ENCODE results near the gene KPNB1.

Gene KPNB1

DNA sequence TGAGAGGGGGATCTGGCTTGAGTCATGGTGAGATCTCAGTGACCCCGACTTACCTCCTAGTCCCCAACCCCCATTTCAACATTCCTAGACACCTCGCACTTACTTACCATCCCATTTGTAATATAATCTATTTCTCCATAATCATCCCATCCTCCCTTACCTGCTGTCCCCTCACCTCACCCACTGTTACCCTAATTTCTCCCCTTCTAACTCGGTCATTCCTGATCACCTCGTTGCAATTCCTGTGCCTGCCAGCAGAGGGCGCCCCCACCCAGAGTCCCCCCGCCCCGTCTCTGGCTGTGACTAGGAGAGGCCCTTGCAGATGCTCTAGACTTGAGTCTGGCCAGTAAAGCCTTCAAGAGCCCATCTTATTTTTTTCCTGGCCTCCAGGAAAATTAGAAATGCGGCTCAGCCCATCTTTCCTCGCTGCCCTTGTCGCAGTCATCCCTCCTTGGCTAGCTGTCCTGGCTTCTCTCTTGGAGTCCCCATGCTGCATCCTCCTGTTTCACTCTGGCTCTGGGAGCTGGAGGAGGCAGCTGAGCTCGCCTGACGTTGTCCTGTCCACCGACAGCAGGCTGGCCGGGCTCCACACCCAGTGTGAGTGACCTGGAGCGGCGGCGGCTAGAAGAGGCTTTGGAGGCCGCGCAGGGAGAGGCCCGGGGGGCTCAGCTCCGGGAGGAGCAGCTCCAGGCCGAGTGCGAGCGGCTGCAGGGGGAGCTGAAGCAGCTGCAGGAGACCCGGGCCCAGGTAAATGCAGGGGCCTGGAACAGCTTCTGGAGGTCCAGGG is 49.2 kb downstream of the KPNB1 start:
- DNase-seq = peak; percentile 50

DNA sequence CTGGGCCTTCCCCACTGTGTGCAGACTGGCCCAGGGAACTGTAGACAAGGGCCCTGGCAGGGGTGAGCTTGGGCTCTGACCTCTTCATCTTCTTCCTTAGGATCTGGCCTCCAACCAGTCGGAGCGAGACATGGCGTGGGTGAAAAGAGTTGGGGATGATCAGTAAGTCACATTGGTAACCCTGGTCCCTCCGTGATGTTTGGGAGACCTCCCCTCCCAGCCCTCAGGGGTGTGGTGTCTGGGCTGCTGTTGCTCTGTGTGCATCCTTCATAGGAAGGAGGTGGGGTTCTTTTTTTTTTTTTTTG is 49.8 kb downstream of the KPNB1 start:
- no peak for DNase-seq

DNA sequence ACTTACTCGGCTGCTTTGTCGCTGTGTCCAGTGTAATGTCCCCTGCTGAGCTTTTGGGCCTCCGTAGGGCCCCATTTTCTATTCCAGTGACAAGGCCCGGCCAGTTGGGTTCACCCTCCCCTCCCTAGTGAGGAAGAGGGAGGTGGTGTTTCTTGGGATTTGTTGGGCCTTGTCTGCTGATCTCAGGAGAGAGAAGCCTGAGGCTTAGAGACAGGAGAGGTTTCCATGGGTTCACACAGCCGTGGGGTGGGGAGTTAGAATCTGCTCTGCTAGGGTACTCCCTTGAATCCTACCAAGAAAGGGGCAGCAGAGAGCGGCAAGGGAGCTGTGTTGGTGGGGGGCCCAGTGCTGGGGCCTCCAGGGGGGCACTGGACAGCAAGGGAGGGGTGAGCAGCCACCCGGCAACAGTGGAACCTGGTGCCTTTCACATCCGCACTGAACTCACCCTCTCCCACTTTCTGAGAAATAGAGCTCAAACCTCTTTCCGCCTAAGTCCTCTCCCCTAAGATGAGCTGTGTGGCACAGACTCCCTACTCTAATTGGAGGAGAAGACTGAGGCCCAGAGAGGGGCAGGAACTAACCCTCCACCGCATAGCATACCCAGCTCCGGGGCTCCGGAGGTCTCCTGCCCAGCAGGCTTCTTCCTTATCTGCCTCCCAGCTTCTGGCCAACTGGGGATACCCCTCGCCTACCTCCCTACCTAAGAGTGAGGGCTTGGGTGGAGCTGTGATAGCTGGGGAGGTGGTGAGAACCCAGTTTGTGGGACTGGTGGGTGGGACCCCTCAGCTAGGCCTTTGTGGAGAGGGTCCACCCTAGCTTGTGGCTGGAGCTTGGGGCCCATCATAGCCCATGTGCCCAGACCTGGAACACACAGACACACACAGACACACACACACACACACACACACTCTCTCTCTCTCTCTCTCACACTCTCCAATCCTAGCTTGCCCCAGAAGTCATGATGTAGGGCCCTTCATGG is 51.0 kb downstream of the KPNB1 start:
- no peak for DNase-seq

DNA sequence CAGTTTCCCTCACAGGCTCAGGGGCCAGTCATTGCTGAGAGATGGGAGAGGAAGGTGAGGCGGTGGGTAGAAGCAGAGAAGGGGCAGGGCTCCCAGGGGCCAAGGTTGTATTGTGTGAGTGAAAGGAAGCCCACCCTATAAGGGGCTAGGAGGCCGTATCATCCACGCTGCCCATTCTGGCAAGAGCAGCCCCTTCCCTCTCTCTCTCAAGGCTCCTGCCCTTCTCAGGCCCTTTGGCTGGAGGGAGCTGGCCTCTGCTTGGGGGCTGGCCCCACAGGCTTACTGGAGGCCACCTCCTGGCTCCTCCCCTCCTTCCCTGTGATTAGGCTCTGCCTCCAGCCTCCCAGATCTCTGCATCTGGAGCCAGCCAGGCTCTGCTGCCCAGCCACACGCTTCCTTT is 51.9 kb downstream of the KPNB1 start:
- no peak for DNase-seq

- no peak for DNase-seq
Measured at GRCh38 chr17:47702391-47702995, 52.8 kb downstream of the KPNB1 start.

- DNase-seq = no peak
Measured at GRCh38 chr17:47703191-47703591, 53.5 kb downstream of the KPNB1 start.

- DNase-seq = no peak
Measured at GRCh38 chr17:47703671-47704070, 54.0 kb downstream of the KPNB1 start.

GRCh38 chr17:47704116-47704515 is 54.4 kb downstream of the KPNB1 start:
- no peak for DNase-seq

- no peak for DNase-seq
Measured at GRCh38 chr17:47704736-47705135, 55.0 kb downstream of the KPNB1 start.

DNA sequence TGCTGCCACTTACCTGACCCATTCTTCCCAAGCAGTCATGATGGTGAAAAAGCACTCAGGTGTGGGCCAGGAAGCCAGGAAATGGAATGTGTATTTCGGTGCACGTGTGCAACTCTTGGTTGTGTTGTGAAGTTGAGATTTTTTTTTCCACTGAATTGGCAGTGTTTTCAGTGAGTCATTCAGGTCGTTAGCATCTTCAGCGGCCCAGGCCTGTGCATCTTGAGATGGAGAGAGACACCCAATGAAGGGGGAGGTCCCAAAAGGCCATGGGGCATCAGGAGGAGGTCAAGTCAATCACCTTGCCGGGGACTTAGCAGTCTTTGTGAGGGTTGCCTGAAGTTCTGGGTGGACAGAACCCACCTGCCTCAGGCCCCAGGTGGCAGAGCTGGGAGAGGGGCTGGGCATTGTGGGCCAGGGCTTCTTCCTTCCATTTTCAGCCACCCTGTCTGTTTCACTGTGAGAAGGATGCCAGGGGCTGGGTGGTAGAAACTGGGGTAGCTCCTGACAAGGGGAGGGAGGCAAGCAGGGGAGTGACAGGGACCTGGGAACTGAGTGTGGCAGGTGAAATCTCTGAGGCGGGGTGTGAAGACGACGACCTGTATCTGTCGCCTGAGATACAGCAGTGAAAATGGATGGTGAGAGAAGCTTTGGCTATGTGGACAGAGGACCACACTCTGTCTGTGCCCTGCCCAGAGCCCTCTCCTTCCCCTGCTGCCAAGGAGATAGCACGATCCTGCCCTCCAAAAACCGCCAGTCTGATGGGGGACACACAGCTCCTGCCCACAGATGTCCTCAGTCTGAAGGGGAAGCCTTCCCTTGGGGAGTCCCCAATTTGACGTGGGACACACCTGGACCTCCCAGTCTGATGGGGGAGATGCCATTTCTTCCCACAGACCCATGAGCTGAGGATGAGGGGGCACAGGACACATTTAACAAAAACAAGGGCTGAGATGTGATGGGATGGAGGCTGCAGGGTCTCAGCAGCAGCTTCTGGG is 56.1 kb downstream of the KPNB1 start:
- DNase-seq = no peak

- no peak for DNase-seq
Measured at GRCh38 chr17:47707056-47707804, 57.5 kb downstream of the KPNB1 start.

DNA sequence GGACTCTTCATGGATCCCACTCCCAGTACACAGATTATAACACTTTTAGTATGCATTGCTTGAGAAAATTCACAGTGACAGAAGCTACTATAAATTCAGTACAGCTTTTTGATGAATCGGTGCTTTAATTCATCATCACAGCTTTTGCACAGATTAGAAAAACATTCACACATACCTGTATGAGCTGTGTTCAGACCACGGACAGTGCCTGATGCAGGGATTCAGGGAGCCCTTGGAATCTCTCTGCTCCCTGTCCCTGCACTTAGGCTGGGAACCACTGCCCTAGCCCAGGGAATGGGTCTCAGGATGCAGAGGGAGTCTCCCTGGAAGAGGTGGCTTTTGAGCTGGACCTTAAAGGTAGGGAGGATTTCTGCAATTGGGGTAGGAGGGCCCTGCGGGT is 58.2 kb downstream of the KPNB1 start:
- no peak for DNase-seq

DNA sequence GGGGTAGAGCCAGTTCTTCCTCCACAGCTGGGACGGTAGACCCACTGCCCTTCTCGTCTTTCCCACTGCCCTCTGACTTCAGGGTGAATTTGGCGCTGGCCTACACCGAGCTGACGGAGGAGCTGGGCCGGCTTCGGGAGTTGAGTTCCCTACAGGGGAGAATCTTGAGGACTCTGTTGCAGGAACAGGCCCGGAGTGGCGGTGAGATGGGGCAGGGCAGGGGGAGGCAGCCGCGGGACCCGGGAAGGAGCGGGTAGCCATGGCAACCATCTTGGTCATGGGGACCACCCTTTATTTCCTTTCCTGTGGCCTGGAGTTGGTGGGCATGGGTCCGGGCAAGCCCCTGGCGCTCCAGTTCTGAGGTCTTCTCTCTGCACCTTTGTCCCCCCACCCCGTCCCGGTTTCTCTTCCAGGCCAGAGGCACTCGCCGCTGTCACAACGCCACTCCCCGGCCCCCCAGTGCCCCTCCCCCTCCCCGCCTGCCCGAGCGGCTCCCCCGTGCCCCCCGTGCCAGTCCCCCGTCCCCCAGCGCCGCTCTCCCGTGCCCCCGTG is 58.7 kb downstream of the KPNB1 start:
- no peak for DNase-seq

DNA sequence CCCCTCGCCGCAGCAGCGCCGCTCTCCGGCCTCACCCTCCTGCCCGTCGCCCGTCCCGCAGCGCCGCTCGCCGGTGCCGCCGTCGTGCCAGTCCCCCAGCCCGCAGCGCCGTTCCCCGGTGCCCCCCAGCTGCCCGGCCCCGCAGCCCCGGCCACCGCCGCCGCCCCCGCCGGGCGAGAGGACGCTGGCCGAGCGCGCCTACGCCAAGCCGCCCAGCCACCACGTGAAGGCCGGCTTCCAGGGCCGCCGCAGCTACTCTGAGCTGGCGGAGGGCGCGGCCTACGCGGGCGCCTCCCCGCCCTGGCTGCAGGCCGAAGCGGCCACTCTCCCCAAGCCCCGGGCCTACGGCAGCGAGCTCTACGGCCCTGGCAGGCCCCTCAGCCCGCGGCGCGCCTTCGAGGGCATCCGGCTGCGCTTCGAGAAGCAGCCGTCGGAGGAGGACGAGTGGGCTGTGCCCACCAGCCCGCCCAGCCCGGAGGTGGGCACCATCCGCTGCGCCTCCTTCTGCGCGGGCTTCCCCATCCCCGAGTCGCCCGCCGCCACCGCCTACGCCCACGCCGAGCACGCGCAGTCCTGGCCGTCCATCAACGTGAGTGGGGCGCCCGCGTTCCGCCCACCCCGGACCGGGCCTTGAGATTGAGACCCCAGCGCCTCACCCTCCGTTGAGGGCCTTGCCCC is 59.3 kb downstream of the KPNB1 start:
- no peak for DNase-seq

- no peak for DNase-seq
Measured at GRCh38 chr17:47709594-47709993, 59.9 kb downstream of the KPNB1 start.

DNA sequence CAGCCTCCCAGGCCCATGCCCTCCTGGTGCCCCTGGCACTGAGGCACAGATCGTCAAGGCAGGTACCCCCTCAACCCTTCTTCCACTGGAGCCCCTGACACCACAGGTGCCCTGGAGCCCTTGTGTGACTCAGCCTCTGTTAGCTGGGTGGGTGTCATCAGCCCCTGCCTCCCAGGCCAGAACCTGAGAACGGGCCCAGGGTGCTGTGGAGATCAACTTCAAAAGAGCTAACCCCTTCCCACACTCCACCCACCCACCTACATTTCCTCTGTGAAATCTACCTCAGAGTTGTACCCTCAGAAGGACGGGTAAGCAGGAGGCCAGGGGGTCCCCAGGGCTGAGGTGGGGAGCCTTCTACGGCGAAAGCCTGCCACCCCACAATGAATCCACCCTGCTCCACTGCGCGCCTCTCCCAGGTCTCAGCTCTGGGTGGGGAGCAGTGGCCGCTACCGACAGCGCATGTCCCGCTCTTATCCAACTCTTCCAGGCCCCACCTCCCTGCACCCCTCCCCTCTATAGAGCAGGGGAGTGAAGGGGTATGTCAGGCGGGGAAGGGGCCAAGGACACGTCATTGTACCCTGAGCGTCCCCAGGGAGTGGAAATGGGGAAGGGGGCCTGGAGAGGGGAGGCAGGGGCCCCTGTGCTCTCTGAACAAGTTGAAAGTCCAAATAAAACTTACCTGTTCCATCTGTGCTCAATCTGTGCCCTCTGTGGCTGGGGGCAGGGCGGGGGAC is 61.8 kb downstream of the KPNB1 start:
- DNase-seq = no peak

- peak; percentile 57 for DNase-seq
Measured at GRCh38 chr17:47712330-47713023, 62.8 kb downstream of the KPNB1 start.

DNA sequence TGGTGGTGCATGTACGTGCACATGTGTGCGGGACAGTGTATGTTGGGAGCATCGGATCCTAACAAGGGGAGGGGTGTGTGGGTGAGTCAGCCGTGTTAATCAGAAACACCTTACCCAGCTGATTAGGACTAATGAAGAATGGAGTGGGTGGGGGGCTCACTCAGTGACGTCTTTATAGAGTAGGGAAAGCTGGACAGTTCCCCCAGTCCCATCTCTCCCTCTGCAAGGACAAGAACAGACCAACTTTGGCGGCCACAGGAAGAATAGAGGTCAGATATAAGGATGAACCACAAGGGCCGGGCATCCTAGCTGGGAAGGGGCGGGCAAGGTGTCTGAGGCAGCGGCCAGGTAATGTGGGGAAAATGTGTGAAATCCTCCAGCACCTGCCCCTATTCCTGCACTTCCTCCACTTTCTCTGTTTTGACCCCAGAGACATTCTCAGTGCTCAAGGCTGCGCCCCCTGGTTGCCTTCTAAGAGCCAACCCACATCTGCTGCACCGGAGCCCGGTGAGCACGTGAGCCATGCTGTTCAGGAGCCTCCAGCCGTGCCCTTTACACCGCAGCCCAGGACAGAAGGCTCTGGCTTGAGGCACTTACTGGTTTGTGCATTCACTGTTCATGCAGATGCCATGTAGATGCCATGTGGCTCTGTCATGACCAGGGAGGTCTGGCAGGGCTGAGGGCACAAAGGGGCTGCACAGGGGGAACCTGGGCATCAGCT is 64.4 kb downstream of the KPNB1 start:
- no peak for DNase-seq

Measured in inflammatory macrophage treated with lipopolysaccharide for 4 hours (primary cell).